A204.1 (cell line): ENCODE results near the gene MED14.
"Not testable (repeated sequence)": the region's sequence is repeated elsewhere in the genome, so short reads cannot be mapped to it uniquely, and the experiment has no call there.

Experiments used
- FAIRE-seq: peaks from 2 replicates; lab custom pipeline; 2012; peaks lifted over from hg19 to GRCh38; lab: Jason Lieb, UNC

MED14 gene

DNA sequence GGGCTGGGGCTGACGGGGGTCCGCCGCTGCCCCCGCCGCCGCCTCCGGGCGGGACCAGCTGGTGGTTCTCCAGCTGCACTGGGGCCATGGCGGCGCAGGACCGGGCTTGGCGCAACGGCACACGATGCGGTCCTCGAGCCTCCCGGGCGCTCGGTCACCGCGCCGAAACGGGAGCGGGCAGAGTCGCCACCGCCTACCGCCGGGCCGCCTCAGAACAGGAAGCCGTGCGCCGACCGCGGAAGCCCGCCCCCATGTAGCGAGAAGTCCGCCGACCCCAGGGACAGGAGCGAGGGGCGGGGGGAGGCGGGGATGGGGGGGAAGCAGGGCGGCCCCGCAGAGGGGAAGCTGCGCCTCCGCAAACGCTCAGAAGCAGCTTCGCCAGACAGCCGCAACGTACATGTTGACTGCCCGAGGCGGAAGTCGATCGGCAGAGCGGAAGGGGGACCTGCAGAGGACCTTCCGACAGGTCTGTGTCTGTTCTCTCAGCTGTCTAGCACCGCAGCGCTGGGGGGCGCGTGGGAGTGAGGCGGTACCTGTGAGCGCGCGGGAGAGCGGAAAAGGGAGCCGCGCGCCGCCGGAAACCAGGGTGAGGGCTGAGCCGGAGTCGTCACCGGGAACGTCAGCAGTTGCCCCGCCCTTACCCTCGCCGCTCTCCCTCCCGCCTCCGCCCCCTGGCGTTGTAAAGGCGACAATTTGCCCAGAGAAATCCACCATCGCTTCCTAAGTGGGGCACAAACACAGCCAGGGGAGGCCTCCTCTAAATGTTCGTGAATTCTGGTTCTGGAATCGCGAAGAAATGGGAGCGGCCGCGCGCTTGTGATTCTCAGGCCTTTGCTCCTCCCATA lies at the start of gene MED14:
Gene MED14, minus strand, starts transcription at position 218 of the 845 bp plus-strand sequence. Its CDS starts 130 bp downstream, at position 88.
- peak; percentile 68 for FAIRE-seq

DNA sequence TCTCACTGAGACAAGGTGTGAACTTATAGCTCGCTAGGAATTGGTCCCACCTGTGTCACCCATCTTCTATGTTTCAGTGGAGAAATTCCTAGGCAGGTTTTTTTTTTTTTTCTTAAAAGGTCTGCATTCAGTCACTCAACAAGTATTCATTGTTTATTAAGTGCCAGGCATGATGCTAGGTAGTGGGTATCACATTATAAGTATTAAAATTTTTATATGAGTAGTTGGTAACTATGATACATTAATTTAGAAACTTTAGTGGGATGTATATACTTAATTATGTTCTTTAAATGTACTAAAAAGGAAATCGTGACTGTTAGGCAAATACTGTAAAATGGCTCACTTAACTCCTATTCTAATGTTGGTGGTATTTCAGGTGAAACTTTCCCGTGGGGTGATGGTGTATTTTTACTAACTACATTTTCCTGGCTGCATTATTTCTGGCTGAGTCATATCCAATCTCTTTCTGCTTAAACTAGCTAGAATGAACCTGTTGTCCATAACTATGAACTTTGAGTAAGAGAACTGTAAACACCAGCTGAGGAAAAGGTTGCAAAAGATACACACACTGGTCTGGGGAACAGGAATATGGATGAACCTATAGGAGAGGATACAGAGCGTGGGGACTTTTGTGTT lies 49.3 kb upstream of the MED14 start:
- no peak for FAIRE-seq

DNA sequence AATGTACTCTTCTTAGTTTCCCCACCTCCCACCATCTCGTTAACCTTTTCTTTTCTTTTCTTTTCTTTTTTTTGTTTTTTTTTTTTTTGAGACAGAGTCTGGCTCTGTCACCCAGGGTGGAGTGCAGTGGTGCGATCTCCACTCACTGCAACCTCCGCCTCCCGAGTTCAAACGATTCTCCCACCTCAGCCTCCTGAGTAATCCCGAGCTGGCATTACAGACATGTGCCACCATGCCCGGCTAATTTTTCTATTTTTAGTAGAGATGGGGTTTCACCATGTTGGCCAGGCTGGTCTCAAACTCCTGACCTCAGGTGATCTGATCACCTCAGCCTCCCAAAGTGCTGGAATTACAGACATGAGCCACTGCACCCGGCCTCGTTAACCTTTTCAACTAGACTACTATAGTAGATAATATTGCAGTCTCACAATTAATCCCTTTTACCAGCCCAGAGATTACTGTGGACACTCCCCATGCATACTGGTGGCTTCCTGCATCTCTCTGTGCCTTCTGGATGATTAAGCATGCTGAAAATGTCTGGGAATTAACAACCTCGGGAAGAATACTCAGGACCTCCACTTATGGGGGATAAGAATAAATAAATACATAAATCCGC lies 47.4 kb upstream of the MED14 start:
- FAIRE-seq = not testable (repeated sequence)

- FAIRE-seq = no peak
Measured at GRCh38 chrX:40780951-40781350, 45.6 kb upstream of the MED14 start.

DNA sequence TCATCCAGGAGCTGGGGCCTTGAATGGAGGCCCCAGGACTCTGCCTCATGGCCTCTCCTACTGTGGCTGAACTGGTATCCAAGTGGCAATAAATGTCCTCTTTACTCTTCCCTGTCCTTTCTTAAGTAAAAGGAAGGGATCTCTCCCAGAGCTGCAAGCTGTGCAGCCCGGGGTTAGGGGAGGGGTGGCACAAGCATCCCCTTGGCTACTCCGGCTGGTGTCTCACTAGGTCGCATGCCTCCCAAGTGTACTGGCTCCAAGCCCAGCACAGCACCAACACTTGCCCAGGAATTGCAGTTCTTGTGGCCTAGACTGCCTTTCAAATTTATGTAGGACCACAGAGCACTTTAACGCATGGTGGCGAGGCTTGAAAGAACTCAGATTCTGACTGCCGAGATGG lies 44.7 kb upstream of the MED14 start:
- no peak for FAIRE-seq

GRCh38 chrX:40778861-40779575 lies 43.7 kb upstream of the MED14 start:
- no peak for FAIRE-seq

DNA sequence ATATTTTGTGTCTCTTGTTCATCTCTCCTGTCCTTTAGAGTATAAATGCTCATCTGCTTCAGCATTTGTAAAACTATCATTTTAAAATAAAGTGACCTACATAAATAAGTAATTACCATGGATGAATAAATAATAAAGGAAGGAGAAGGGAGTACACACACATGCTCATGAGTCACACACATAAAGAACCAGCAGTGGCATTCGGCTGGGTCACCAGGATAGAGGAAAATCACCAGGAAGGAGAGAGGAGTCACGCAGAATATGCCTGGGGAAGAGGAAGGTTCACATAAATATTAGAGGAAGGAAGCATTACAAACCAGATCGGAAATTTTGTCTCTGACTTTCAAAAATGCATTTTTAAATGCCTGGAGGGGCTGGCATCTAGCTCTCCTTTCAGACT lies 38.5 kb upstream of the MED14 start:
- FAIRE-seq = no peak

GRCh38 chrX:40773188-40773587 lies 37.8 kb upstream of the MED14 start:
- FAIRE-seq = no peak

- no peak for FAIRE-seq
Measured at GRCh38 chrX:40772290-40772689, 36.9 kb upstream of the MED14 start.

GRCh38 chrX:40761762-40762161 lies 26.4 kb upstream of the MED14 start:
- FAIRE-seq = no peak

GRCh38 chrX:40759374-40759773 lies 24.0 kb upstream of the MED14 start:
- FAIRE-seq = no peak

DNA sequence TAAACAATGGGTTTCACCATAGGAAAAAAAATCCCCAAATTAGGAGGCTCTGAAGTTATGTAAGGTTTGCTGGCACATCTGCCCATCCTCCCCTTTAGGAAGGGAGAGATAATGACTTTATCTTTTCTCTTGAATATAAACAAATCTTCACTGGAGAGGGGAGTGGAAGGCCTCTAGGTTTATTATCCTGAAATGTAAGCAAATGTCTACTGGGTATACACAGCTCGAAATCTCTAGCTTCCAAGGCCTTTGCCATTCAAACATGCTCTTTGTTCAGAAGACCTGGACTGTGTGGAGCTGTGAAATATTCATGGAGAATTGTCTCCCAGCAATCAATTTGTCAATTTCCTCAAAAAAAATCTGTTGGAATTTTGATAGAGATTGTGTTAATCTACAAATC lies 21.7 kb upstream of the MED14 start:
- FAIRE-seq = no peak

DNA sequence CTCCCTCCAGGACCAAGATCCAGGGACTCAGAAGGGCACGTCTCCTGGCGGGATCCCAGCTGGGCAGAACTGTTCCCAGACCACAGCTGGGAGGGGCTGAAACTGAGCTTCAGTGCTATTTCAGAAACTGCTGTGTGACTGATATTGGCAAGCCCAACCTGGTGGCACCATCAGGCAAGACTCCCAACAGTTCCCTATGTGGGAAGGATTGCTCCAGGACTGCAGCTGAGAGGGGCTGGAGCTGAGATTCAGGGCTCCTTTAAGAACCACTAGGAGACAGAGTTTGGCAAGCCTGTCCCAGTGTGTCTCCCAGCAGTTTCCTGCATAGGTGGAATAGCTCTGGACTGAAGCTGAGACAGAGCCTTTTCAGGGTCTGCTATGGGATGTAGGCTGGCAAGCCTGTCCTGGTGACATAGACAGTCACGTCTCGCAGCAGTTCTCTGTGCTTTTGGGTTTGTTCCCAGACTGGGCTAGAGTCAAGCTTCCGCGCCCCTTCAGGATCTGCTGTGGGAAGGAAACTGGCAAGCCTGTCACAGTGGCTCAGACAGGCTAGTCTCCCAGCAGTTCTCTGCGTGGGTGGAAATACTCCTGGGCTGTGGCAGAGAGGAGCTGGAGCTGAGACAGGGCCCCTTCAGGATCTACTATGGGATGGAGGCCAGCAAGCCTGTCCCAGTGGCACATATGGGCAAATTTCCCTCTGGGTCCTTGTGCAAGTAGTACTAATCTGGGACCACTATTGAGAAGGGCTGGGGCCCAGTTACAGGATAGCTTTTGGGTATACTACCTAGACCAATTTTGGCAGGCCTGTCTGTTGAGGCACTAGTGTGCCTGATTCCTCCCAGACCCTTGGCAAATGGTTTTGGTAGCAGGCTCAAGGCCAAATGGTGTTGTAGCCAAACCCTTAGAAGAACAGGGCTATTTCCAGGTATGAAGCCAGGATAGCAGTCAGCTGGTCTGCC lies 20.2 kb upstream of the MED14 start:
- FAIRE-seq = no peak

- FAIRE-seq = no peak
Measured at GRCh38 chrX:40749681-40750494, 14.5 kb upstream of the MED14 start.

DNA sequence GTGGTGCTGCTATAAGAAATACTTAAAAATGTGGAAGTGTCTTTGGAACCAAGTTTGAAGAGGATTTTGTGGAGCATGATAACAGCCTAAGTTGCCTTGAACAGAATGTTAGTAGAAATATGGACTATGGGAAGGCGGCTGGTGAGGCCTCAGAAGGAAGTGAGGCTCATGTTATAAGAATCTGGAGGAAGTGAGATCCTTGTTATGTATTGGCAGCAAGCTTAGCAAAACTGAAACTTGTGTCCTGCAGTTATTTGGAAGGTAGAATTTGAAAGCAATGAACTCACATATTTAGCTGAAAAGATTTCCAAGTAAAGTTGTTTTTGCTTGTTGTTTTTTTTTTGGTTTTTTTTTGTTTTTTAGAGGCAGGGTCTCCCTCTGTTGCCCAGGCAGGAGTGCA lies 13.6 kb upstream of the MED14 start:
- no peak for FAIRE-seq

GRCh38 chrX:40746521-40746920 lies 11.2 kb upstream of the MED14 start:
- no peak for FAIRE-seq

GRCh38 chrX:40736170-40736505 lies 796 bp upstream of the MED14 start:
- FAIRE-seq = no peak

DNA sequence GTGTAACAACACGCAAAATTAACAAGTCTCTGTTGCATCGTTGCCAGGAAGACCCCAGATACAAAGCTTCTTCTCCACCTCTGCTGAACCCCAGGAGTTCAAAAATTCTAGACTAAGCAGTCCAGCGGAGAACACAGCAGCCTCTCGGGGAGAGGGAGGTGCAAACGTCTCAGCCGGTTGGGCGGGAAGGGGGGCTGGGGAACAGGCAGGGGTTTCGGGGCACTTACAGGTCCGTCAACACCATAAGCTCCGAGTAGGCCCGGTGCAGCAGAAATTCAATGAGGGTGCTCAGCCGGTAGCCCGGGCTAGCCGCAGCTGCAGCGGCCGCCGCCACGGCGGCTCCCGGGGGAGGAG lies 394 bp downstream of the MED14 start:
- no peak for FAIRE-seq

DNA sequence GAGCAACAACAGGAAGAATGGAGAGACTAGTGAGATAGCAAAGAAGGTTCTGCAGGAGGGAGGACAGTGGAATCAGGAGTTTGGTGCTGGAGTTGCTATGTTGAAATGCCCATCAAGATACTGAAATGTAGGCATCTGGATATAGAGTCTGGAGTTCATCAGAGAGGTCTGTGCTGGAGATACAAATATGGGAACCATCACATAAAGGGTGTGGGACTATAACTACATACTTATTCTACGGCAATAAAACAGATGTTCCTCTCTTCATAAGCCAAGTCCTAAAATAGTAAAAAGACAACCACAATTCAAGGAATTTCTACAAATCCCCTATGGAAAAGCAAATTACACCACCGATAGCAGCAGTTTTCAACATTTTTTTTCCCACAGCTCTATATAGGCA lies 1.6 kb downstream of the MED14 start:
- FAIRE-seq = no peak

GRCh38 chrX:40732499-40732898 lies 2.8 kb downstream of the MED14 start:
- not testable (repeated sequence) for FAIRE-seq
